Smooth muscle cell (in vitro differentiated cells): ENCODE data around the gene TPSB2. TPM values are rescaled to one million over a fixed set of nuclear protein-coding genes. Genes with fewer than 3 reads are reported as not detected.
"Not testable (repeated sequence)": the region's sequence is repeated elsewhere in the genome, so short reads cannot be mapped to it uniquely, and the experiment has no call there.

Experiments
- DNase-seq: peaks from one replicate; lab custom pipeline; 2025; ENCODE audit not compliant: unreplicated experiment; lab: John Stamatoyannopoulos, UW
- H2AFZ ChIP-seq: fragments of 200-600 bp; sonication (generic); 2 replicates; pipeline ENCODE4 v1.6.0; 2016; ENCODE audit warnings: antibody characterized with exemption, low read depth, mild to moderate bottlenecking
- H3F3A ChIP-seq: fragments of 200-600 bp; sonication (generic); 2 replicates; pipeline ENCODE4 v1.6.0; 2017; ENCODE audit warnings: antibody characterized with exemption, low read depth
- H3K27ac ChIP-seq: fragments of 200-600 bp; sonication (generic); 2 replicates; pipeline ENCODE4 v1.5.1; 2016; ENCODE audit warnings: low read depth, mild to moderate bottlenecking
- H3K27me3 ChIP-seq: fragments of 200-600 bp; sonication (generic); 2 replicates; pipeline ENCODE4 v1.6.1; 2016; ENCODE audit warnings: low read depth, mild to moderate bottlenecking
- H3K36me3 ChIP-seq: fragments of 200-600 bp; sonication (generic); 2 replicates; pipeline ENCODE4 v1.5.1; 2016; ENCODE audit warnings: low read depth
- H3K4me1 ChIP-seq: fragments of 200-600 bp; sonication (generic); 2 replicates; pipeline ENCODE4 v1.5.1; 2016; ENCODE audit warnings: low read depth
- H3K4me2 ChIP-seq: fragments of 200-600 bp; sonication (generic); 2 replicates; pipeline ENCODE4 v1.6.0; 2016; ENCODE audit warnings: mild to moderate bottlenecking
- H3K4me3 ChIP-seq: fragments of 200-600 bp; sonication (generic); 2 replicates; pipeline ENCODE4 v1.5.1; 2016; ENCODE audit warnings: mild to moderate bottlenecking
- H3K79me2 ChIP-seq: fragments of 200-600 bp; sonication (generic); 2 replicates; pipeline ENCODE4 v1.6.0; 2016; ENCODE audit warnings: low read depth, mild to moderate bottlenecking
- H3K9ac ChIP-seq: fragments of 200-600 bp; sonication (generic); 2 replicates; pipeline ENCODE4 v1.6.0; 2016; ENCODE audit warnings: low read depth
- H3K9me3 ChIP-seq: fragments of 200-600 bp; sonication (generic); replicated peaks from 2 replicates; pipeline ENCODE4 v1.5.1; 2016; ENCODE audit warnings: low read depth
- H4K20me1 ChIP-seq: fragments of 200-600 bp; sonication (generic); 2 replicates; pipeline ENCODE4 v1.6.0; 2016; ENCODE audit warnings: low read depth
- WGBS: methylation state at CpG from one replicate; pipeline ENCODE4 v1.1.7; 2016; ENCODE audit warnings: low lambda C conversion rate; 5-methylcytosine and 5-hydroxymethylcytosine counted together
- polyA plus RNA-seq: library from polyadenylated mRNA; unstranded; fragments of >200 nt; fragmentation: Nextera tagmentation; extraction: Ambion mirVana; gene quantifications from 2 replicates; pipeline ENCODE4 v1.2.1, GENCODE V29; 2016
- total RNA-seq: library from RNA; depleted of rRNA; stranded (reverse); fragments of >200 nt; gene quantifications from 2 replicates; pipeline ENCODE4 v1.2.3, GENCODE V29; 2014
- TF ChIP-seq, protein P1 (sequence below): fragments of 200-600 bp; sonication (generic); IDR thresholded peaks from 2 replicates; pipeline ENCODE4 v1.5.1; 2017; ENCODE audit warnings: borderline replicate concordance, mild to moderate bottlenecking, antibody characterized with exemption; ENCODE audit not compliant: insufficient read depth, poor library complexity, severe bottlenecking

TPSB2 gene
- total and polyA plus RNA-seq, 2 experiments from 2014 or later: not detected

DNA sequence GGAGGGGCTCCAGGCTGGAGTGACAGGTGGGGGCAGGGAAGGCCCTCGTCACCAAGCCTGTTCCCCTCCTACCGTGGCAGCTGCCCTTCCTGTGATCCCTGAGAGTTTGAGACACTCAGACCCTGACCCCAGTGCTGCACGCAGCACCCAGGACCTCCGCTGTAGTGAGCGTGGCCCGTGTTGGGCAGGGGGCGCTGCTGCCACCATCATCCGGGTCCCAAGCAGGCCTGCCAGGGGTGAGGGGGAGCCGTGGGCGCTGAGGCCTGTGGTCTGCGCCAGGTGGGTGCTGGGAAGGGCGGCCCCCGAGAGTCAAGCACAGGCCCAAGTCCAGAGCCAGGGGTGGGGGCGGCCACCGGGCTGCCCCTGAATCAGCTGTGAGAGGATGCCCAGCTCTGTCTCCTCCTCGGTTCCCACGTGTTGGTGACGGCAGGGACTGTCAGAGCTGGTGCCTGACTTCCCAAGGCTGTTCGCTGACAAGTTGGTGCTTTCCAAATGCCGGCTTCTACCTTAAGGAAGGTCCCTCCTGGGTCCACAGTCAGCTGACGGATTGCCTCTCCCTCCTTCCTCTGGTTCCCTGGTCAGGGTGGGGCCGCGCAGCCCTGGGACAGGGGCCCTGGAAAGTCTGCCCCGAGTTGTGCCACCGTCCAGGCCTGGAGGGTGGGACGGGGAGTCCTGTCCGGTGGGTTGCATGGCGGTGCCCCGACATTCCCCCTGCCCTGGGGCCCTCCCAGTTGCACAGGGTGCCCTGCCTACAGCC is 36.0 kb downstream of the TPSB2 start:
- WGBS: 74% methylated on average over 27 of the region's 29 CpGs
- Histone ChIP-seq H3K9ac (no peak overlapping the region), H4K20me1 (peaks cover 2% of the 10 kb centered on the region), H3K4me2 (no peak overlapping the region), H3K27ac (no peak overlapping the region), H3K4me3 (no peak overlapping the region), H3F3A (no peaks in the 10 kb centered on the region), H2AFZ (no peak overlapping the region), H3K79me2 (no peaks in the 10 kb centered on the region), H3K27me3 (no peaks in the 10 kb centered on the region), H3K36me3 (no peaks in the 10 kb centered on the region), H3K9me3 (no peaks in the 10 kb centered on the region), H3K4me1 (no peaks in the 10 kb centered on the region)
- DNase-seq: no peak
- TF ChIP-seq, protein P1, sequence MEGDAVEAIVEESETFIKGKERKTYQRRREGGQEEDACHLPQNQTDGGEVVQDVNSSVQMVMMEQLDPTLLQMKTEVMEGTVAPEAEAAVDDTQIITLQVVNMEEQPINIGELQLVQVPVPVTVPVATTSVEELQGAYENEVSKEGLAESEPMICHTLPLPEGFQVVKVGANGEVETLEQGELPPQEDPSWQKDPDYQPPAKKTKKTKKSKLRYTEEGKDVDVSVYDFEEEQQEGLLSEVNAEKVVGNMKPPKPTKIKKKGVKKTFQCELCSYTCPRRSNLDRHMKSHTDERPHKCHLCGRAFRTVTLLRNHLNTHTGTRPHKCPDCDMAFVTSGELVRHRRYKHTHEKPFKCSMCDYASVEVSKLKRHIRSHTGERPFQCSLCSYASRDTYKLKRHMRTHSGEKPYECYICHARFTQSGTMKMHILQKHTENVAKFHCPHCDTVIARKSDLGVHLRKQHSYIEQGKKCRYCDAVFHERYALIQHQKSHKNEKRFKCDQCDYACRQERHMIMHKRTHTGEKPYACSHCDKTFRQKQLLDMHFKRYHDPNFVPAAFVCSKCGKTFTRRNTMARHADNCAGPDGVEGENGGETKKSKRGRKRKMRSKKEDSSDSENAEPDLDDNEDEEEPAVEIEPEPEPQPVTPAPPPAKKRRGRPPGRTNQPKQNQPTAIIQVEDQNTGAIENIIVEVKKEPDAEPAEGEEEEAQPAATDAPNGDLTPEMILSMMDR: no peak

DNA sequence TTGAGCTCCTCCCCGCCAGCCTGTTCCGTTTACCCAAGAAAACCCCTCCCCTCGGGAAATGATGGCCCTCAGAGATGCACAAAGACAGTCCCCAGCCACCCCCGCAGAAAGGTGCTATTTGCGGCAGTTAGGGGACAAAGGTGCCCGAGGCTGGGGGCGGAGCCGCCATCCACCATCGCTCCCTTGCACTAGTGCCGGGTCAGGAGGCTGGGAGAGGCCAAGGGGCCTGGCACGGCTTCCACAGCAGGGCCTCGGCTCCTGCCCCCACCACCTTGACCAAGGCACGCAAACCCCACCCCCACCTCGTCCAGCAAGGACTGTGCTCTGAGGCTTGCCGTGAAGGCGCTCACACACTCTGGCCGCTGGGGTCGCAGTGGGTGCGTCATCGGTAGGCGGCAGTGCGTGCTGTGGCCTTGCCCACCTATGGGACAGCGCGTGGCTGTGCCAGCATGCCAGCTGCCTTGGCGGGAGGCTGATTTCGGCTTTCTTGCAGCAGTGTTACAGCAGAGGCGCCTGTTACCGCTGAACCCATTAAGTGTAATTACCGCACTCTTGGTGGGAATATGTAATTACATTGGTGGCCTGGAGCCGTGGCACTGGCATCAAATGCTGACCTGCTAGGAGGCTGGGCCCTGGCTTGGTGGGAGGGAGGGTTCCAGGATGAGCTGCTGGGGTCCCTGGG is 36.7 kb downstream of the TPSB2 start:
- no peaks in the 10 kb centered on the region for H3K36me3 ChIP-seq
- TF ChIP-seq, protein P1: no peak
- no peaks in the 10 kb centered on the region for H3K79me2 ChIP-seq
- H2AFZ ChIP-seq: no peak overlapping the region
- H3K4me3 ChIP-seq: no peak overlapping the region
- 83% methylated on average over 30 of the region's 30 CpGs for WGBS
- no peaks in the 10 kb centered on the region for H3K4me1 ChIP-seq
- no peak for DNase-seq
- no peak overlapping the region for H3K9ac ChIP-seq
- H3K27me3 ChIP-seq: no peaks in the 10 kb centered on the region
- peaks cover 9% of the 10 kb centered on the region for H4K20me1 ChIP-seq
- no peak overlapping the region for H3K27ac ChIP-seq
- no peaks in the 10 kb centered on the region for H3F3A ChIP-seq
- H3K9me3 ChIP-seq: no peaks in the 10 kb centered on the region
- no peak overlapping the region for H3K4me2 ChIP-seq

DNA sequence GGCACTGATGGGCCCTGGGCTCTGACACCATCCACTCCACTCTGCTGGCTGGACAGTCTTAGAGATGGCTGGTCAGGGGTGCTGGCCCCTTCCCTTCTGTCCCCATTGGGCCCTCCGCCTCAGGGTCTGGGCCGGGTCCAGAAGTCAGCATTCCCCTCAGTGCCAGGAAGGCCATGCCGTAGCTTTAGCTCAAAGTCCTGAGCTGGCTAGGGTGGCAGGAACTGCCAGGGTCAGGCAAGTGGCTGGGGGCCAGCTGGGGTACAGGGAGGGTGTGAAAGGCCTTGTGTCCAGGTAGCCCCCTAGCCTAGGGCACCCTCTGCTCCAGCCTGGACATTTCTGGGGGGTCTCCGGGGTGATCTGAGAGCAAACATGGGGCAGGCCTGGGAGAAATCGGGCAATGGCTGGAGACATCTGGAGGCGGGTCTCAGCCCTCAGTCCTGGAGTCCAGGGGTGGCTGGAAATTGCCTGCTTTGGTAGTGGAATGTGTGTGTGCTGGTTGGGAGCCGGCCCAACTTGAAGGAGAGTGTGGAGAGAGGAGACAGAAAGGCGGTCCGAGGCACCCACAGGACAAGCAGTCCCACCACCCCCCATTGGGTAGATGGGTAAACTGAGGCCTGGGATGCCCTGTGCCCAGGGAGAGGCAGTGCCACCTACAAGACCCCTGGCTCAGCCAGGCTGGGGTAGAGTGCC is 37.5 kb downstream of the TPSB2 start:
- Histone ChIP-seq H4K20me1 (peaks cover 12% of the 10 kb centered on the region), H3K9me3 (no peaks in the 10 kb centered on the region), H3K27ac (no peak overlapping the region), H2AFZ (no peak overlapping the region), H3F3A (no peaks in the 10 kb centered on the region), H3K36me3 (no peaks in the 10 kb centered on the region), H3K9ac (no peak overlapping the region), H3K4me3 (no peak overlapping the region), H3K4me1 (no peaks in the 10 kb centered on the region), H3K27me3 (no peaks in the 10 kb centered on the region), H3K4me2 (no peak overlapping the region), H3K79me2 (no peaks in the 10 kb centered on the region)
- WGBS: 93% methylated on average over 9 of the region's 9 CpGs
- no peak for DNase-seq
- TF ChIP-seq, protein P1: no peak

DNA sequence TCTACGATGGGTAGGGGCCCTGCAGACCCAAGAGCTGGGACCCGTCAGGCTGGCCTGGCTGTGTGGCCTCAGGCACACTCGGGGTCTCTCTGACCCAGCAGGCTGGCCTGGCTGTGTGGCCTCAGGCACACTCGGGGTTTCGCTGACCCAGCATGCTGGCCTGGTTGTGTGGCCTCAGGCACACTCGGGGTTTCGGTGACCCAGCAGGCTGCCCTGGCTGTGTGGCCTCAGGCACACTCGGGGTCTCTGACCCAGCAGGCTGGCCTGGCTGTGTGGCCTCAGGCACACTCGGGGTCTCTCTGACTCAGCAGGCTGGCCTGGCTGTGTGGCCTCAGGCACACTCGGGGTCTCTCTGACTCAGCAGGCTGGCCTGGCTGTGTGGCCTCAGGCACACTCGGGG is 39.2 kb downstream of the TPSB2 start:
- not testable (repeated sequence) for H2AFZ ChIP-seq, H3K36me3 ChIP-seq, H3K79me2 ChIP-seq, H3K4me3 ChIP-seq, DNase-seq, H3K27me3 ChIP-seq, H3F3A ChIP-seq, H3K27ac ChIP-seq, H3K4me1 ChIP-seq, H3K9me3 ChIP-seq, H3K9ac ChIP-seq, H3K4me2 ChIP-seq
- WGBS: 96% methylated on average over 11 of the region's 11 CpGs
- peaks cover 12% of the 10 kb centered on the region for H4K20me1 ChIP-seq
